Natural killer cell (primary cell): ENCODE data around the gene SAXO1. TPM values are rescaled to one million over a fixed set of nuclear protein-coding genes. Genes with fewer than 3 reads are reported as not detected.

Experiments
- ATAC-seq, 3 donors: fragments of 150-1000 bp in 2 of 3; fragments of 200-7000 bp in 1 of 3; cut with Tn5 transposase; 1 replicate in 1 of 3; 2 replicates in 2 of 3; pipeline ENCODE4 v1.10.0; 2021; ENCODE audit warnings: mild to moderate bottlenecking in 2 of 3, moderate library complexity in 2 of 3
- DNase-seq, 2 donors: peaks; one replicate each; pipeline versions ENCODE4 v3.0.0 to v3.0.0-alpha.2; 2013 to 2021; ENCODE audit warnings: mixed read lengths in 1 of 2
- H3K27ac ChIP-seq: one replicate; pipeline ENCODE4 v1.5.1; 2013; ENCODE audit warnings: mild to moderate bottlenecking, low read length
- H3K27me3 ChIP-seq: one replicate; pipeline ENCODE4 v1.6.1; 2013; ENCODE audit warnings: low read length; ENCODE audit not compliant: control insufficient read depth, insufficient read depth
- H3K36me3 ChIP-seq: one replicate; pipeline ENCODE4 v1.6.1; 2013; ENCODE audit warnings: low read length; ENCODE audit not compliant: control insufficient read depth, insufficient read depth
- H3K4me1 ChIP-seq: one replicate; pipeline ENCODE4 v1.6.1; 2013; ENCODE audit warnings: low read length; ENCODE audit not compliant: control insufficient read depth, insufficient read depth
- H3K4me3 ChIP-seq: one replicate; pipeline ENCODE4 v1.5.1; 2013; ENCODE audit warnings: low read length
- H3K9me3 ChIP-seq: one replicate; pipeline ENCODE4 v1.6.1; 2013; ENCODE audit warnings: low read length; ENCODE audit not compliant: control insufficient read depth, insufficient read depth
- H3K27ac Mint-ChIP-seq, 2 donors: one replicate each; pipeline ENCODE4 v1.8.0; 2022; ENCODE audit warnings: mild to moderate bottlenecking in 2 of 2, mixed read lengths in 2 of 2, moderate library complexity in 1 of 2
- H3K27me3 Mint-ChIP-seq, 2 donors: one replicate each; pipeline ENCODE4 v1.8.0; 2022; ENCODE audit warnings: low read depth in 2 of 2, mixed read lengths in 2 of 2
- H3K36me3 Mint-ChIP-seq: one replicate; pipeline ENCODE4 v1.8.0; 2022; ENCODE audit warnings: mixed read lengths
- H3K4me1 Mint-ChIP-seq, 2 donors: one replicate each; pipeline ENCODE4 v1.8.0; 2022; ENCODE audit warnings: mixed read lengths in 2 of 2
- H3K4me3 Mint-ChIP-seq: one replicate; pipeline ENCODE4 v1.8.0; 2022; ENCODE audit warnings: mild to moderate bottlenecking, moderate library complexity, mixed read lengths
- H3K9me3 Mint-ChIP-seq, 2 donors: one replicate each; pipeline ENCODE4 v1.8.0; 2022; ENCODE audit warnings: mixed read lengths in 2 of 2
- WGBS: methylation state at CpG from one replicate; pipeline ENCODE4 v1.1.7; 2013; ENCODE audit warnings: missing lambda C conversion rate; ENCODE audit not compliant: insufficient coverage; 5-methylcytosine and 5-hydroxymethylcytosine counted together
- intact Hi-C: fragments of 100-400 bp; cut with micrococcal nuclease; formaldehyde crosslinking; loops from one replicate; pipeline ENCODE4 v1.14.2; 2022
- total RNA-seq, 4 donors: library from RNA; stranded (reverse); fragments of 120-200 nt in 1 of 4; gene quantifications; one replicate each; pipeline versions ENCODE4 v1.2.3 to v1.2.4, GENCODE V29; 2013 to 2022
- TF ChIP-seq, protein P1 (sequence below): fragments of 200-600 bp; IDR thresholded peaks from one replicate; pipeline ENCODE4 v1.8.0; 2022; ENCODE audit warnings: antibody characterized with exemption

The SAXO1 gene
- total RNA-seq, 3 donors from 2014 or later (not counting 1 experiment from before 2014, with no cell fraction given): 0.21 to 0.28 TPM; not detected in 1

DNA sequence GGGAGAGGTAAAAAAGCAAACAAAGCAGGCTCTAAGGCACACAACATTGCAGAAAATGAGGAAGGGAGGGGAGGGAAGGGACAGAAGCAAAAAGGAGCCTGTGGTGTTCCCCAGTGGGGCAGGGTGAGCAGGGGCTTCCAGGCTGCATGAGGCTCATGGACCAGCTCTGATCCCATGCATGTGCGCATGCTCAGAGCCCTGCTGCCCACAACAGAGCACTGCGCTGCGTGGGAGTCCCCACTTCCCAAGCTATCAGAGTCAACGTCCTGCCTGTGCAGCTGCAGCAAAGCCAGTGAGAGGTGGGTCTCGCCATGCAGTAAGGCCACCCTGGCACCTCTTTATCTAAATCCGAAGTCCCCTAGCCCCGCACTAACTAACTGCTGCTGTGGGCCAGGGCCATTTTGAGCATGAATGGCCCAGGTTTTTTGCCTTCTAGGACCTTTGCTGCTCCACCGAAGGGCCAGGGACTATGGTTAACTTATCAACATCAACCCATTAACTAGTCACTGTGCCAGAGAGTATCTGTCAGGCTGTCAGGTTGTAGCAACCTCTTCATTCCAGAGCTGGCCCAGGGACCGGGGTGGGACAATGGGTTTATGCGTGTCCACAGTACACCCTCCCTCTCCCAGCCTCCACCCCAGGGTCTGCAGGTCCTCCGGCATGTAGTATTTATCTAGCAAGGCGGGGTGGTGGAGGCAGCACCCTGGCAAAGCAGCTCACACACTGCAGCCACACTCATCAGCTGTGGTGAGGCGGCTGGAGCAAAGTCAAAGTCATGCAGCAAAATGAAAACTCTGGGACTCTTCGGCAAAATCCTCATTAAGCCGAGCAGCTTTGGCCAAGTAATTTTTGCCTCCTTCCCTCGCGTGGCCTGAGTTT, 123.6 kb downstream of the SAXO1 start:
- no peak overlapping the region for H3K27ac ChIP-seq
- H3K27ac Mint-ChIP-seq: no peak overlapping the region
- no peaks in the 10 kb centered on the region for H3K4me1 Mint-ChIP-seq
- DNase-seq (no peak), ATAC-seq (no peak)
- H3K27me3 ChIP-seq: no peaks in the 10 kb centered on the region
- TF ChIP-seq, protein P1, sequence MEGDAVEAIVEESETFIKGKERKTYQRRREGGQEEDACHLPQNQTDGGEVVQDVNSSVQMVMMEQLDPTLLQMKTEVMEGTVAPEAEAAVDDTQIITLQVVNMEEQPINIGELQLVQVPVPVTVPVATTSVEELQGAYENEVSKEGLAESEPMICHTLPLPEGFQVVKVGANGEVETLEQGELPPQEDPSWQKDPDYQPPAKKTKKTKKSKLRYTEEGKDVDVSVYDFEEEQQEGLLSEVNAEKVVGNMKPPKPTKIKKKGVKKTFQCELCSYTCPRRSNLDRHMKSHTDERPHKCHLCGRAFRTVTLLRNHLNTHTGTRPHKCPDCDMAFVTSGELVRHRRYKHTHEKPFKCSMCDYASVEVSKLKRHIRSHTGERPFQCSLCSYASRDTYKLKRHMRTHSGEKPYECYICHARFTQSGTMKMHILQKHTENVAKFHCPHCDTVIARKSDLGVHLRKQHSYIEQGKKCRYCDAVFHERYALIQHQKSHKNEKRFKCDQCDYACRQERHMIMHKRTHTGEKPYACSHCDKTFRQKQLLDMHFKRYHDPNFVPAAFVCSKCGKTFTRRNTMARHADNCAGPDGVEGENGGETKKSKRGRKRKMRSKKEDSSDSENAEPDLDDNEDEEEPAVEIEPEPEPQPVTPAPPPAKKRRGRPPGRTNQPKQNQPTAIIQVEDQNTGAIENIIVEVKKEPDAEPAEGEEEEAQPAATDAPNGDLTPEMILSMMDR: no peak
- H3K9me3 Mint-ChIP-seq: no peaks in the 10 kb centered on the region
- H3K4me1 ChIP-seq: no peaks in the 10 kb centered on the region
- no peaks in the 10 kb centered on the region for H3K9me3 ChIP-seq
- WGBS: 91% methylated on average over 17 of the region's 17 CpGs
- H3K36me3 ChIP-seq: no peaks in the 10 kb centered on the region
- intact Hi-C loops: no loop called here
- no peaks in the 10 kb centered on the region for H3K36me3 Mint-ChIP-seq
- no peak overlapping the region for H3K4me3 Mint-ChIP-seq
- H3K27me3 Mint-ChIP-seq: peaks cover 7 to 13% of the 10 kb centered on the region in 2 donors
- H3K4me3 ChIP-seq: no peak overlapping the region

DNA sequence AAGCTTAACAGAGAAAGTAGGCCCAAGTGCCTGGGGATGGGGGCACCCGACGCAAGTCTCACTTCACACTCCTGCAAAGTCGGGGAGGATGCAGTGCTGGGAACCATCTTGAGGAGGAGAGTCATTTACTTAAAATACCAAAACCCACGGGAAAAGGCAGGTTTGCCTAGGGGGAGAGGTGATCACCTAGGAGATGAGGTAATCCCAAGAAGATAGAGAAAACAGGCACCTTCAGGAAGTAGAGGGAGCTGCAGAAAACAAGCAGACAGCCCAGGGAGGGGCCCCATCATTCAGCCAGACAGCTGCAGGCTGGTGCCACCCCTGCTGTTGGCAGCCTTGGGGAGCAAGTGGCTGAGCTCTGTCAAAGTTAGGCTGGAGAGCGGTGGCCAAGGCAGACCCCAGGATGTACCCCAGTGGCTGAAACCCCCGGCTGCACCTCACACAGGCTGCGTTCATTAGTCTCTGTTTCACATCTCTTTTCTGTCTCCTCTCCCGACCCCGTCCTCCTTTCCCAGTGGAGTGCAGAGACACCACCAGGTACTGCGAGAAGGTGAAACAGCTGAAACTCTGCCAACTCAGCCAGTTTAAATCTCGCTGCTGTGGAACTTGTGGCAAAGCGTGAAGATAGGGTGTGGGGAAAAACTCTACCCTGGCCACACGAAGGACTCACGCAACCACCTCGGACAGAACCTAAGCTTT, 124.9 kb downstream of the SAXO1 start:
- Mint-ChIP-seq H3K4me1 (no peaks in the 10 kb centered on the region), H3K36me3 (no peaks in the 10 kb centered on the region), H3K9me3 (no peaks in the 10 kb centered on the region), H3K27me3 (peaks cover 7 to 13% of the 10 kb centered on the region in 2 donors), H3K27ac (no peak overlapping the region), H3K4me3 (no peak overlapping the region)
- TF ChIP-seq, protein P1: no peak
- no peaks in the 10 kb centered on the region for H3K4me1 ChIP-seq
- no peak for DNase-seq
- H3K4me3 ChIP-seq: no peak overlapping the region
- no peaks in the 10 kb centered on the region for H3K36me3 ChIP-seq
- H3K9me3 ChIP-seq: no peaks in the 10 kb centered on the region
- H3K27me3 ChIP-seq: no peaks in the 10 kb centered on the region
- H3K27ac ChIP-seq: no peak overlapping the region
- intact Hi-C loops: no loop called here
- WGBS: 86% methylated on average over 14 of the region's 15 CpGs
- no peak for ATAC-seq

DNA sequence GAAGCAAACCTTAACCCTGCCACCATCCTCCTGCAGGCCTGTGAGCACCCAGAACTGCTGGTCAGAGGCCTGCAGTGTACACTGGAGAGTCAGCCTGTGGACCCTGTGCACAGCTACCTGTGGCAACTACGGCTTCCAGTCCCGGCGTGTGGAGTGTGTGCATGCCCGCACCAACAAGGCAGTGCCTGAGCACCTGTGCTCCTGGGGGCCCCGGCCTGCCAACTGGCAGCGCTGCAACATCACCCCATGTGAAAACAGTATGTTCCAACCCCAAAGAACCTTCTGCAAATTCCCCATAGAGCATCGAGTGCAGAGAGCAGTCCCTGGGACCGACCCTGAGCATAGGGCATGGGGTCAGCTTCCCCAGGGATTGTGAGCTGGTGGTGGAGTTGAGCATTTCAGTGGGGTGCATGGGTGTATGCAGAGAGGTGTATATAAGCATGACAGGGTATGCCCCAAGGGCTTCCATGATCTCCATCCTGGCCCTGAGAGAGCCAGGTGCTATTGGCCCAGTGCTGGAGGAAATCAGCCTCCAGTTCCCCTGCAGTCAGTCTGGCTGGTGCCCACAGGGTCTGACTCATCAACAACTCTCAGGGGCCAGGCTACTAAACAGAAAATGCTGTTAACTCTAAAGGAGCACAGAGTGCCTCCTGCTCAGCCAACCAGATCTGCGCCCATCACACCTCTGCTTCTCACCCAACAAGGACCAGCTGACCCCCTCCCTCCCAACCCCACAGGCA, 126.2 kb downstream of the SAXO1 start:
- H3K9me3 Mint-ChIP-seq: peaks cover 0 to 4% of the 10 kb centered on the region in 2 donors
- TF ChIP-seq, protein P1: no peak
- H3K36me3 Mint-ChIP-seq: peaks cover 5% of the 10 kb centered on the region
- no peak overlapping the region for H3K27ac Mint-ChIP-seq
- Histone ChIP-seq H3K36me3 (no peaks in the 10 kb centered on the region), H3K4me1 (no peaks in the 10 kb centered on the region), H3K9me3 (no peaks in the 10 kb centered on the region), H3K27me3 (no peaks in the 10 kb centered on the region), H3K4me3 (no peak overlapping the region), H3K27ac (no peak overlapping the region)
- 92% methylated on average over 9 of the region's 9 CpGs for WGBS
- no peak overlapping the region for H3K4me3 Mint-ChIP-seq
- DNase-seq (no peak), ATAC-seq (no peak)
- H3K4me1 Mint-ChIP-seq: no peaks in the 10 kb centered on the region
- H3K27me3 Mint-ChIP-seq: peaks cover 7 to 13% of the 10 kb centered on the region in 2 donors
- intact Hi-C loops: no loop called here
